ENCODE data around the gene CCNK.
A peak's percentile ranks its signal among the peaks of the same experiment; 100 is the strongest.

CCNK gene

DNA sequence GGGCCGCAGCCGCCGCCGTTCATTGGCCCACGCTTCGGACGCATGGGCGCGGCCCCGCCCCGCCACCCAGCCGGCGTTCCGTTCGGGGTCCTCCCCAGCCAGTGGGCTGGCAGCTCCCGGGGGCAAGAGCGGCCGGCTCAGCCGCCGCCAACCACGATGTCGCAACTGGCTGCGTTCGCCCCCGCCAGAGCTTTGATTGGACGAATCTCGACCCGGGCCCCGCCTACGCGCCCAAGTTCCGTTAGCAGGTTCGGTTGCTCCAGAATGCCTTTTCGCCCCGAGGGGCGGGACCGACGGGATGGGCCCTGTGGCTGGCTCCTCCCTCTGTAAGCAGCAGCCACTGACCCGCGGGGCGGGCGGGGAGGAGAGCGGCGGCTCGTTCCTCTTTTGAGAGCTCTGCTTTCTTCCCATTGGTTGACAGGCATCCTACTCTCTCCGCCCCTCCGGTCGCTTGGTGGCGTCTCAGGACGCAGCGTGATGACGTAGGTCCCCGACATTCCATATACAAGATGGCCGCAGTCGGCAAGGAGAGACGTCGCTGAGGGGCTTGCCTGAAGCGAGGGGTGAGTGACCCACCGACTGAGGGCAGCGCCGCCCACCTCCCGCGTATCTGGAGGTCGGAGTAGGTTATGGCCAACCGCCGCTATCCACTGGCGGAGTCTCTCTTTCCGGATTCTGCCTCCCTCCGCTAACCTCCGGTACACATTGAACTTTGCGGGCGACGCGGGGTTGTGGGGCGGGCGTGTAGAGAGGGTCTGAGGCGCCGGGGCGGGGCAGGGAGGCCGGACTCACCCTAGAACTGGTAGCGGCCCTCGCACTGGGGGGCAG, at the start of gene CCNK:
TSS of gene CCNK (plus strand) at position 493 of the 828 bp plus-strand sequence. CDS start 11,269 bp downstream, outside the sequence.
- POLR2A ChIA-PET, result interaction anchor here (0.8 to 1.3 kb wide), 4 partner anchors 13 to 203 kb away, joined by 3 to 6 read pairs (median 4); partner anchors contain the start of gene CYP46A1
- peak; percentile 99 for DNase-seq (ENCODE audit: extremely low spot score)
- TF ChIP-seq, protein P1, sequence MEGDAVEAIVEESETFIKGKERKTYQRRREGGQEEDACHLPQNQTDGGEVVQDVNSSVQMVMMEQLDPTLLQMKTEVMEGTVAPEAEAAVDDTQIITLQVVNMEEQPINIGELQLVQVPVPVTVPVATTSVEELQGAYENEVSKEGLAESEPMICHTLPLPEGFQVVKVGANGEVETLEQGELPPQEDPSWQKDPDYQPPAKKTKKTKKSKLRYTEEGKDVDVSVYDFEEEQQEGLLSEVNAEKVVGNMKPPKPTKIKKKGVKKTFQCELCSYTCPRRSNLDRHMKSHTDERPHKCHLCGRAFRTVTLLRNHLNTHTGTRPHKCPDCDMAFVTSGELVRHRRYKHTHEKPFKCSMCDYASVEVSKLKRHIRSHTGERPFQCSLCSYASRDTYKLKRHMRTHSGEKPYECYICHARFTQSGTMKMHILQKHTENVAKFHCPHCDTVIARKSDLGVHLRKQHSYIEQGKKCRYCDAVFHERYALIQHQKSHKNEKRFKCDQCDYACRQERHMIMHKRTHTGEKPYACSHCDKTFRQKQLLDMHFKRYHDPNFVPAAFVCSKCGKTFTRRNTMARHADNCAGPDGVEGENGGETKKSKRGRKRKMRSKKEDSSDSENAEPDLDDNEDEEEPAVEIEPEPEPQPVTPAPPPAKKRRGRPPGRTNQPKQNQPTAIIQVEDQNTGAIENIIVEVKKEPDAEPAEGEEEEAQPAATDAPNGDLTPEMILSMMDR (IDR thresholded peaks at IDR 0.05; ENCODE audit: control extremely low read depth, extremely low read depth, low read depth, missing control alignments), result no peak
- CTCF ChIA-PET, result interaction anchor here (0.9 to 1.6 kb wide), 3 partner anchors 9 to 13 kb away, joined by 3 to 4 read pairs (median 3); no protein-coding TSS in a partner anchor

DNA sequence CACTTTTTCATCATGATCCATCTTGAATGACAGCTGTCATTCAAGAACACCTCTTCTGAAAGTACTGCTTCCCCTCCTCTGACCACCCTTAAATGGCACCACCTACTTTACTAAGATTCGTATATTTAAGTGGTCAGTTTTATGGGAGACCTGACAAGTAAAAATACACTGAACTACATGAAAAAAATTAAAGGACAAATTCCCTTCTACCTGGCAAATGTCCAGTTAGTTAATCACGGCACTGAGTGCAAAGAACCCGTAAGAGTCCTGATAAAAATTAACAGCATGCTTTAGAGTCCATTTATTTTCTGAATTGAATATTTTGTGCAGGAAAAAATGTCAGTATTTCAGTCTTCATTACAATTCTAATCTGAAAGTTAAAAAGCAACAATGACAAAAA, 49.2 kb upstream of the CCNK start:
- ChIA-PET POLR2A (no interaction called here), CTCF (interaction anchor here (1.3 kb wide), 1 partner anchor 29 kb away, joined by 3 read pairs; no protein-coding TSS in a partner anchor)
- TF ChIP-seq, protein P1 (IDR thresholded peaks at IDR 0.05; ENCODE audit: control extremely low read depth, extremely low read depth, low read depth, missing control alignments), result no peak
- DNase-seq (ENCODE audit: extremely low spot score), result no peak

DNA sequence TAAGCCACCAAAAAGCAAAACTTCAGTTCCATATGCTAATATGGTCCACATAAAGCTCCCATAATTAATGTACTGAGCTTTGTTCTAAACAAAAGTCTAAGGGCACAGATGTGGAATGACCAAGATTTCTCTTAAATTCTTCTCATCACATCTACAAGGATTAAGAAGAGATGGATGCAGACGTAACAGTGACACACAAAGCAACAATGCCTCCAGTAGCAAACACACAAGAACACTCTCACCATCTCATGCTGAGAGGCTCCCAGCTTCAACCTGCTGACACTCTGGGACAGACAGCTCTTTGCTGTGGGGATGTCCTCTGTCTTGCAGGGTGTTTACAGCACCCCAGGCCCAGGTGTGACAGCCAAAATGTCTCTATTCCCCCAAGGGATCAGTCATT, 48.7 kb upstream of the CCNK start:
- POLR2A ChIA-PET, result no interaction called here
- no peak for DNase-seq (ENCODE audit: extremely low spot score)
- CTCF ChIA-PET, result interaction anchor here (1.3 kb wide), 1 partner anchor 30 kb away, joined by 3 read pairs; no protein-coding TSS in a partner anchor
- TF ChIP-seq, protein P1 (IDR thresholded peaks at IDR 0.05; ENCODE audit: control extremely low read depth, extremely low read depth, low read depth, missing control alignments), result no peak

DNA sequence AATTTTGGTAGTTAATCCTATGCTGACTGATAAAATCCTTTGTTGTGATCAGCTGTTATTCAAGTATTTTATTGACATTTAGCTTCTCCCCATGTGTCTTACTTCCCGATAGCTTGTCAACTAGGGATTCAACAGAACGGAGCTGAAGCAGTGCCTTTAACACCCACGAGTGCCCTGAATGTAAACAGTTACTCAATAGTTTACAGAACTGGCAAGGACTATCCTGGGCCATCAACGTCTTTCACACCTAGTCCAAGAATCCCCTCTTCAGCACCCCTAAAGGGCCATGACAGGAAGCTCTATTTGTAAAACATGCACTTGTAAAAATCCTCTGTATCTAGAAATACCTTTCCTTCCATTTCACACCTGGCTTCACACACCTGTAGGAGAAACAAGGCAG, 45.9 kb upstream of the CCNK start:
- TF ChIP-seq, protein P1 (IDR thresholded peaks at IDR 0.05; ENCODE audit: control extremely low read depth, extremely low read depth, low read depth, missing control alignments), result no peak
- CTCF ChIA-PET, result interaction anchor here (1.3 to 4.3 kb wide), 5 partner anchors 9 to 115 kb away, joined by 4 to 20 read pairs (median 6); no protein-coding TSS in a partner anchor
- POLR2A ChIA-PET, result interaction anchor here (0.7 kb wide), 1 partner anchor 867 kb away, joined by 6 read pairs; no protein-coding TSS in a partner anchor
- DNase-seq (ENCODE audit: extremely low spot score), result no peak

DNA sequence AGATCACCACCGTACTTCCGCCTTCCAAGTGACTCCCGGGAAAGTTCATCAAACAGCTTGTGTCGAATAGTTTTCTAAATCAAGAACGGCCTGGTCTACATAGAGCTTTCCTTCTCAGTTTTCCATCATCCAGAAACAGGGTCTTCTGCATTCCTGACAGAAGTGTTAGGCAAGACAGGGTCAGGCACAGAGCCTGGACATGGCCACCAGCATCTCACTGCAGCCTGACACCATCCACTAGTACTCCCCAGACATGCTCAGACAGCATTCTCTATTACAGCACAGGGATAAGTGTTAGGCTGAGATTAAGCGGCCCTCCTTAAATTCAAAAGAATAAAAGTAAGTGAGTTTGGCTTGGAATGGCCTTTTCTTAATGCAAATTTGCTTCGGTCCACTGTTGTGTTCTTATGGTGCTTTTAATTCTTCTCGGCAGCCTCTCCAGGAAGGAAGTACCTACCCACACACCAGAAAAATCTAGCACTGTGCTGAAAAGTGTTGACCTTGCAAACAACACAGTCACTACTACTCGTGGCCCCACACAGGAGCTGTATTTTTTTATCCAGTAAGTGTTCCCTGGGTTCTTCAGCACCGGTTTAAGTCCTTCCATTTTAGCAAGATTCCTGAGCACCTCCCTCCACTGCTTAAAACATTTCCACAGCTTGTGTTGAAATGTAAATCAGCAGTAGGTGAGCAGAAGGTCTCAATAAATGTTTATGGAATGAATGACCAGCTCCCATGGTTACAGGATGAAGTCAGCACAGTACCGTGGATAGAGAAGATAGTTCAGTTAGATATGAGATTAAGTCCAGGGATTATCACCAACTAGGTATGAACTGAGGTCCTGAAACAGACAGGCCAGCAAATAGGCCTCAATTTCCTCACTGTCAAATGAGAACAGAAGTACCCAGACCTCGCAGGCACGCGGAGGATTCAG, 44.7 kb upstream of the CCNK start:
- CTCF ChIA-PET, result interaction anchor here (1.6 to 4.3 kb wide), 3 partner anchors 11 to 117 kb away, joined by 4 to 20 read pairs (median 10); no protein-coding TSS in a partner anchor
- TF ChIP-seq, protein P1 (IDR thresholded peaks at IDR 0.05; ENCODE audit: control extremely low read depth, extremely low read depth, low read depth, missing control alignments), result no peak
- POLR2A ChIA-PET, result interaction anchor here (0.7 kb wide), 1 partner anchor 868 kb away, joined by 6 read pairs; no protein-coding TSS in a partner anchor
- DNase-seq (ENCODE audit: extremely low spot score), result no peak

DNA sequence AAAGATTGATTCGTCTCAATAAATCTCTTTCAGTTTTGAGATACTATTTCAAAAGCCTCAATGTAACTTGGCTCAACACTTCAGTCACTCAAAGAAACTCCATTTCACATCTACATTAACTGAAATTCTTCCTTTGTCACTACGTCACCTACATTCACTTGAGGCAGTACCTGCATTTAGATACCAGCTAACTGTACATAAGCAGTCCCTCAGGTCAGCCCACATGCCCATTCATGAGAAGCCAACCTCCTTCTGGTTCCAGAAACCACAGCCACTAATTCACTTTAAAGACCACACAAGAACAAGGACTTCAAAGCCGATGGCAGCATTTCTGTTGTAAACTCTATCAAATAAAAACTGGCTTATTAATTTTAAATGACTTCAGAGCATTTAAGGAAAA, 43.5 kb upstream of the CCNK start:
- TF ChIP-seq, protein P1 (IDR thresholded peaks at IDR 0.05; ENCODE audit: control extremely low read depth, extremely low read depth, low read depth, missing control alignments), result no peak

More for the DNA sequence above, 43.5 kb upstream of the CCNK start:
- ChIA-PET CTCF (interaction anchor here (1.4 to 2.0 kb wide), 3 partner anchors 10 to 21 kb away, joined by 3 to 10 read pairs (median 5); no protein-coding TSS in a partner anchor), POLR2A (no interaction called here)
- DNase-seq (ENCODE audit: extremely low spot score), result no peak
